Ectodermal cell (in vitro differentiated cells): ENCODE data around the gene DLST.

Source experiments
- H3K27ac ChIP-seq: 2 replicates; pipeline ENCODE4 v1.7.0; 2013; ENCODE audit warnings: mild to moderate bottlenecking, low read depth, low read length; ENCODE audit not compliant: insufficient read depth, poor library complexity, severe bottlenecking
- H3K27me3 ChIP-seq: 2 replicates; pipeline ENCODE4 v1.7.0; 2013; ENCODE audit warnings: mild to moderate bottlenecking, low read length; ENCODE audit not compliant: insufficient read depth, control insufficient read depth, poor library complexity, severe bottlenecking
- H3K36me3 ChIP-seq: one replicate; pipeline ENCODE4 v1.7.0; 2013; ENCODE audit warnings: low read length; ENCODE audit not compliant: control insufficient read depth, insufficient read depth
- H3K4me1 ChIP-seq: one replicate; pipeline ENCODE4 v1.7.0; 2013; ENCODE audit warnings: low read length; ENCODE audit not compliant: control insufficient read depth, insufficient read depth
- H3K4me3 ChIP-seq: 2 replicates; pipeline ENCODE4 v1.7.0; 2013; ENCODE audit warnings: low read depth, low read length, control low read depth; ENCODE audit not compliant: insufficient read depth
- H3K9me3 ChIP-seq: 2 replicates; pipeline ENCODE4 v1.7.0; 2013; ENCODE audit warnings: mild to moderate bottlenecking, low read length, moderate library complexity; ENCODE audit not compliant: control insufficient read depth
- WGBS, 2 experiments: methylation state at CpG; one replicate each; pipeline ENCODE4 v1.1.7; 2013; ENCODE audit warnings: missing lambda C conversion rate in 2 of 2; 5-methylcytosine and 5-hydroxymethylcytosine counted together

The DLST gene

GRCh38 chr14:74946659-74947281 lies 65.1 kb downstream of the DLST start:
- Histone ChIP-seq H3K27ac (no peak overlapping the region), H3K36me3 (no peaks in the 10 kb centered on the region)
- 73 to 77% methylated on average over 5 of the region's 5 CpGs for WGBS, 2 experiments

DNA sequence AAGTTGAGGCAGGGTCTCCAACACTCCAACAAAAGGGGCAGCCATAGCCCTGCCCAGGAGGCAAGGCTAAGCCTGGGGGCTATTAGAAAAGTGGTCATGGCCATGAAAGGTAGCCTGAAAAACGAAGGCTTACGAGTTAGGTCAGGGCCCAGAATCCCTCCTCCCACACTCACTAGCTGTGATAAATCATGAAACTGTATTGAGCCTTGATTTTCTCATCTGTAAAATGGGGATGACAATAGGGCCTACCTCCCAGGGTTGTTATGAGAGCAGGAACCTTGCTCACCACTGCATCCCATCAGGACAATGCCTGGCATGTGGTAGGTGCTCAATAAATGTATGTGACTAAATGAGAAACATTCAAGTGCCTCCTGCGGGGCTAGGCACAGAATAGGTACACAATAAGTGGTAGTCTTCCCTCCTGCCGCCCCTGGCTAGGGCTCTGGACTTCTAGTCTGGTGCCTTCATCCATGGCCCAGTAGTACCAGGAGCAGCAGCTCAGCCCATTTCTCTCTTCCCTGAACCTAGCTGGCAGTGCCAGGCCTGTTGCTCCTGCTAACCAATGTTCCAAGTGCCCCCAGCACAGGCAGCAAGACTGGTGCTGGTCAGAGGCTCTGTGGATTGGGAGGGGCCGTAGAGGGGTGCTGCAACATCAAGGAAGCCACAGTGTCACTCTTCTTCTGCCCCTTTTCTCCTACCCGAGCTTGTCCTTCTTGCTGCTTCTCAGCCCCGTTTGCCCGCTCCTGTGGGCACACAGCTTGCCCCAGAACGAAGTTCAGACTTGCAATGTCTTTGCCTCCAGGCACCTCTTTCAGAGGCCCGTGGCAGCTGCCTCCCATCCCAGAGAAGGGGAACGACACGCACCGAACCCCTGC lies 65.9 kb downstream of the DLST start:
- no peak overlapping the region for H3K27ac ChIP-seq
- no peaks in the 10 kb centered on the region for H3K9me3 ChIP-seq
- H3K36me3 ChIP-seq = no peaks in the 10 kb centered on the region
- 90 to 93% methylated on average over 13 of the region's 13 CpGs for WGBS, 2 experiments
- no peak overlapping the region for H3K4me3 ChIP-seq
- H3K4me1 ChIP-seq = peaks cover 8% of the 10 kb centered on the region
- H3K27me3 ChIP-seq = no peaks in the 10 kb centered on the region

More at GRCh38 chr14:74946659-74947281, 65.1 kb downstream of the DLST start:
- Histone ChIP-seq H3K9me3 (no peaks in the 10 kb centered on the region), H3K27me3 (no peaks in the 10 kb centered on the region), H3K4me3 (no peak overlapping the region), H3K4me1 (peaks cover 7% of the 10 kb centered on the region)

DNA sequence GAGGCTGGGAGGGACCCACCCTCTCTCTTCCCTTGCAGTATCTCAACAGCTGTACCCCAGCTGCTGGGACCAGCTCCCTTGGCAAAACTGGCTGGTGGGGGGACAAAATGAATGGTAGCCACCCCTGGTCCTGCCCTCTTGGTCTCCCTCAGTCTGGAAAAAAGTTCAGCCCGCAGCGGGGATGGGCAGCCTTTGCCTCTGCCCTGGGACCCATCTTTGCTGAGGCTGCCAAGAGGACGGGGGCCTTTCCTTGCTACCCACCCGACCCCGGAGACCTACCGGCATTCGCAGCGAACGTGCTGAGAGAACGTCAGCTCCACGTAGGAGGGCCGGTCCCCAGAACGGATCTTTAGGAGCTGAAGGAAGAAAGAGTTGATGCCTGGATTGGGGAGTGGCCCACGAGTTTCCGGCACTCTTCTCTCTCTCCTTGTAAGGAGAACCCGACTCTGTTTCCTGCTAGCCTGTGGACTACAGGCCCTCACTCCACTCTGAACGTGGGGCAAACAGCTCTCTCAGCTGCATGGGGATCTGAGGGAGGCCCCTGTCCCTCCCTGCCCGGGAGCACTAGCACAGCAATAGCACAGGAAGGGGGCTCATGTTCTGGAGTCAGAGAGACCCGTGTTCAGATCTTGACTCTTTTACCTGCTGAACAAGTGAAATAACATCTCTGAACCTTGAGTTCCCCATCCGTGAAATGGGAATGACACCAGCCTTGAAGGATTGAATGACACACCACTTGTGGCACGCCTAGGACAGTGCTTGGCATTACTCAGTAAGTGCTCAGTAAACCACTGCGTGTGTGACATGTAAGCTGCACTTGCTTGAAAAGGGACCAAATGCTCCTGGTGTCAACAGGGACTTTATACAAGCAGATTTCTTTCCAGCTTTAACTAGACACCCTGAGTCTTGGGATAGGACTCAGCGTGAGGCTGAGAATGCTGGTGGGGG lies 66.8 kb downstream of the DLST start:
- Histone ChIP-seq H3K27ac (no peak overlapping the region), H3K4me3 (no peak overlapping the region), H3K9me3 (no peaks in the 10 kb centered on the region), H3K4me1 (peaks cover 8% of the 10 kb centered on the region), H3K36me3 (no peaks in the 10 kb centered on the region), H3K27me3 (no peaks in the 10 kb centered on the region)
- 85 to 86% methylated on average over 23 of the region's 23 CpGs for WGBS, 2 experiments

- Histone ChIP-seq H3K27me3 (peaks cover 3% of the 10 kb centered on the region), H3K36me3 (no peaks in the 10 kb centered on the region), H3K4me3 (no peak overlapping the region), H3K27ac (no peak overlapping the region), H3K4me1 (peaks cover 15% of the 10 kb centered on the region), H3K9me3 (no peaks in the 10 kb centered on the region)
- 96% methylated on average over 16 of the region's 16 CpGs for WGBS, 2 experiments
Observed at GRCh38 chr14:74949191-74949601, 67.5 kb downstream of the DLST start.

- 92 to 93% methylated on average over 17 of the region's 17 CpGs for WGBS, 2 experiments
- no peak overlapping the region for H3K4me3 ChIP-seq
- no peaks in the 10 kb centered on the region for H3K9me3 ChIP-seq
- no peak overlapping the region for H3K27ac ChIP-seq
- peaks cover 21% of the 10 kb centered on the region for H3K4me1 ChIP-seq
- peaks cover 11% of the 10 kb centered on the region for H3K27me3 ChIP-seq
- H3K36me3 ChIP-seq = no peaks in the 10 kb centered on the region
Observed at GRCh38 chr14:74949859-74950573, 68.3 kb downstream of the DLST start.

GRCh38 chr14:74950795-74951442 lies 69.2 kb downstream of the DLST start:
- no peak overlapping the region for H3K27ac ChIP-seq
- no peak overlapping the region for H3K4me3 ChIP-seq
- no peaks in the 10 kb centered on the region for H3K9me3 ChIP-seq
- H3K4me1 ChIP-seq = peaks cover 21% of the 10 kb centered on the region
- 89 to 92% methylated on average over 9 of the region's 9 CpGs for WGBS, 2 experiments
- peaks cover 21% of the 10 kb centered on the region for H3K27me3 ChIP-seq
- no peaks in the 10 kb centered on the region for H3K36me3 ChIP-seq

- Histone ChIP-seq H3K27ac (no peak overlapping the region), H3K27me3 (peaks cover 26% of the 10 kb centered on the region), H3K4me3 (no peak overlapping the region), H3K9me3 (no peaks in the 10 kb centered on the region), H3K36me3 (no peaks in the 10 kb centered on the region), H3K4me1 (peaks cover 28% of the 10 kb centered on the region)
- 78 to 79% methylated on average over 15 of the region's 15 CpGs for WGBS, 2 experiments
Observed at GRCh38 chr14:74951443-74952179, 69.9 kb downstream of the DLST start.

GRCh38 chr14:74952180-74952665 lies 70.5 kb downstream of the DLST start:
- Histone ChIP-seq H3K9me3 (no peaks in the 10 kb centered on the region), H3K27ac (no peak overlapping the region), H3K4me1 (peaks cover 28% of the 10 kb centered on the region), H3K36me3 (no peaks in the 10 kb centered on the region), H3K27me3 (peaks cover 26% of the 10 kb centered on the region), H3K4me3 (no peak overlapping the region)
- 92% methylated on average over 6 of the region's 6 CpGs for WGBS, 2 experiments
